ENCODE measurements around the gene EGFL8.
A peak's percentile ranks its signal among the peaks of the same experiment; 100 is the strongest.
"Not testable (repeated sequence)": the region's sequence is repeated elsewhere in the genome, so short reads cannot be mapped to it uniquely, and the experiment has no call there.

Gene EGFL8

DNA sequence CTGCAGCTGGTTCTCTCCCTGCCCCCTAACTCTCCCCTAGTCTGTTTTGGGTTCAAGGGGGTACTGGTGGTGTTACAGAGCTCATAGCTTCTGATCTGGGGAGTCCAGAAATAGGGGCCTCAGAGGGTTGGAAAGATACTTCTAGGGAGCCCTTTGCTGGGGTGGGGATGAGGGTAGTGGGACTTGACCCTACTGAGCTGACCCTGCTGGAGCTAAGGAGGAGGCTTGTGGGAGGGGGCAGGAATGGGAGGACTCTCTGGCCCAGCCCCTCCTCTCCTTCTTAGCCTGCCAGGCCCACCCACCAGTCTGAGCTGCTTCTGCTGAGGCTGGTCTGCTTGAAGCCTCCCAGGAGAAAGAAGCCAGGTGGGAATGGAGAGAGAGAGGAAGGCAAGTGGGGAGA is at the start of gene EGFL8:
Gene EGFL8 (plus strand): TSS at position 301 of the 400 bp plus-strand sequence. CDS start 1,571 bp downstream, outside the sequence.
- no peak for DNase-seq

DNA sequence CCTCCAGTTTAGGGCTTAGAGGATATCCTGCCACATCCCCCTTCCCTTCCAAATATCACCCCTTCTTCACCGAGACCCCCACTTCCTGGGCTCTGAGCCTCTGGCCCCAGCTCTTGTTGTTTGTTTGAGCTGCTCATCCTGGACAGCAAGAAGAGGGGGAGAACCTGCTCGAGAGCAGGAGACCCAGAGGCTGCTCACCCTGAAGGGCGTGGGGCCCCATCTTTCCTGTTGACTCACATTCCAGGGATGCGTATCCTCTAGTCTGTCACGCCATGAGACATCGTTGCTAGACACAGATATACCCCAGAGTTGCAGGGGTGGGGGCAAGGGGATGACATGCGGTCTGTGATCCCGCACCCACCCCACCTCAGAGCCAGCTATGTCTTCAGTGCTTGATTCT is 49.6 kb upstream of the EGFL8 start:
- peak; percentile 82 for DNase-seq

DNA sequence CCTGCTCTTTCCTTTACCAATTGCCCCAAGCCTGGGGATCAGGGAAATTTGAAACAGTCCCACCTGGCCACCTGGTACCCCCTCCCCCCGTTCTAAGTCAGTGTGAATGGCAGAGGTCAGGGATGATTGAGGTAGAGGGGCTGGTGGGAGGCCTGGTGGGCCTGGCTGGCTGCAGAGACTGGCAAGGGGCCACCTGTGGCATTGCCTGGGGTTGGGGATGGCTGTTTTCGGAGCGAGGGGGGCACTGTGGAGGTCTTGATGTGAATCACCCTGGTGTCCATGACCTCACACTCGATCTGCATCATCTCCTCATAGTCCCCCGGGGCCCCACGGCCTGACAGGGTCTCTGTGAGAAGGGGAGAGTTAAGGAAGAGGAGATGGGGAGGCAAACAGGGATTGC is 48.8 kb upstream of the EGFL8 start:
- no peak for DNase-seq

DNA sequence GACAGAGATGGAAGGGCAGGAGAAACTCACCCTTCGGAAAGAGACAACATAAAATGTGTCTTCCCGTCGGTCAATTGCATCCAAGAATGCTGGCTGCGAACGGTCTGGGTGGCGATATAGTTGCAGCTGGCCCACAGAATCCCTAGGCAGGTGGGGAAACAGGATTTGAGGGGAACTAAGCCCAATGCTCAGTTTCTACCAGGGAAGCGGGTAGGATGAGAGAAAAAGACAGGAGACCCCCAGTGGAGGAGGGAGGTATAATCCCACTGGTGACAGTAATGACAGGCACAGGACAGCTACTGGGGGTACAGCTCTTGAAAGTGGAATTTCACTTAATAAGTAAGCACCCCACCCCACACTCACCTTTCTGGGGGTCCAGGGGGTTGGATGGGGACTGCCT is 47.7 kb upstream of the EGFL8 start:
- peak; percentile 19 for DNase-seq

DNA sequence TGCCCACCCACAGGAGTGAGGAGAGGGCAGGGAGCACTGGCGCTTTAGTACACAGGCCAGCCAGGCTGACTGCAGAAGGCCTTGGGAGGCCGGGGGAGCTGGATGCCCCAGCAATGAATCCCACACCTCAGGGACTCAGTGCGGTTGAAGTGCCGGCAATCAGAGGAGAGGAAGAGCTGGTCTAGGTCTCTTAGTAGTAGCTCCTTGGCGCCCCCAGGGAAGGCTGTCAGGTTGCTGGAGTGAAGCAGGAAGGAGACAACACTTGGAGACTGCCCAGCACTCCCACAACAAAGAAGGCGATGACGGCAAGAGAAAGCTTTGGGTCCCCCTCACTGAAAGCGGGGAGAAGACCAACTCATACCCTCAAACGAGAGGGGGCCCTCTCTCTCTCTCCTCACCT is 46.9 kb upstream of the EGFL8 start:
- DNase-seq: no peak

DNA sequence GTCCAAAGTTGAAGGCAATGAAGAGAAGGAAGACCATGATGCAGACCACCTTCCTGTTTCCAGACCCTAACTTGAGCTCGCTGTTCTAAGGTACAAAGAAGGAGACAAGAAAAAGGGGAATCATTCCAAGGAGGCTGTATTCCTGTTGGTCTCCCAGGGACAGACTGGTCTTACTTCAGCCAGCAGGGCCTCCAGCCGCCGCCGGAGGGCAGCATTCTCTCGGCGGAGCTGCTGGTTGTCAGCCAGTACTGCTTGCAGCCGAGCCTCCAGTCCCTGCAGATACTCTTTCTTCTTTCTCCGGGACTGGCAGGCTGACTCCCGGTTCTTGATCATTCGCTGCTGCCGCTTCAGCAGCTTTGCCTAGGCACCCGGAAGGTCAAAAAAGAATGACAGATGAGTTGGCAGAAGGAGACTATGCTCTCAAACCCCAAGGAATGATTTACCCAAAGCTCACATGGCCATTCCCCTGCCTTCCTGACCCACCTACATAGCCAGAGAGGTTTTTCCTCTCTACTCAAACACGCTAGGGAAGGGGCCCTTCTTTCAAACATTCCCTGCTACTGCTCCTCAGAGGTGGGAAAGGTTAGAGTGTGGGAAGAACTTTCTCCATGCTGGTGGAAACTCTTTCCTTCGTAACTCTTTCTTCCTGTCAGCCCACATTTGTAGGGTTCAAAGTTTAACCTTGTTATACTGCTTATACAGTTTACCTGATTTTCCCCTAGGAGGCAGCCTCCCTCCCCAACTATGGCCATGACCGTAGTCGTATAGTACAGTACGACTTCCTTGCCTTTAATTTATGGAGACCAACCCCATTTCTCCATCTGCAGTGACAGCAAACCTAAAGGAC is 45.4 kb upstream of the EGFL8 start:
- peak; percentile 77 for DNase-seq

GRCh38 chr6:32120573-32121059 is 43.8 kb upstream of the EGFL8 start:
- no peak for DNase-seq

- DNase-seq: no peak
Observed at GRCh38 chr6:32123681-32124080, 40.7 kb upstream of the EGFL8 start.

- DNase-seq: no peak
Observed at GRCh38 chr6:32126880-32127279, 37.5 kb upstream of the EGFL8 start.

DNA sequence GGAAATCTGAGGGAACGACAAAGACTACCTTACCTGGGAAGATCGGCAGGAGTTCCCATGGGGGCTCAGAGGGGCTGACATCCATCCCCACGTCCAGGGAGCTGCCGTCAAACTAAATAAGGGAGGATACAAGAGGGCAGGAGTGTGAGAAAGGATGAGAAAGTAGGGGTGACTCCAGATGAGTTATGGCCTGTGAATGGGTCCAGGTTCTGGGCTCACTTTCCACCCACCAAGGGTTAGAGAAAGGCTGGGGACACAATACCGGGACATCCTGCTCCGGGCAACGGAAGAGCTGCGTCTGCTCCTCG is 37.0 kb upstream of the EGFL8 start:
- DNase-seq: no peak

DNA sequence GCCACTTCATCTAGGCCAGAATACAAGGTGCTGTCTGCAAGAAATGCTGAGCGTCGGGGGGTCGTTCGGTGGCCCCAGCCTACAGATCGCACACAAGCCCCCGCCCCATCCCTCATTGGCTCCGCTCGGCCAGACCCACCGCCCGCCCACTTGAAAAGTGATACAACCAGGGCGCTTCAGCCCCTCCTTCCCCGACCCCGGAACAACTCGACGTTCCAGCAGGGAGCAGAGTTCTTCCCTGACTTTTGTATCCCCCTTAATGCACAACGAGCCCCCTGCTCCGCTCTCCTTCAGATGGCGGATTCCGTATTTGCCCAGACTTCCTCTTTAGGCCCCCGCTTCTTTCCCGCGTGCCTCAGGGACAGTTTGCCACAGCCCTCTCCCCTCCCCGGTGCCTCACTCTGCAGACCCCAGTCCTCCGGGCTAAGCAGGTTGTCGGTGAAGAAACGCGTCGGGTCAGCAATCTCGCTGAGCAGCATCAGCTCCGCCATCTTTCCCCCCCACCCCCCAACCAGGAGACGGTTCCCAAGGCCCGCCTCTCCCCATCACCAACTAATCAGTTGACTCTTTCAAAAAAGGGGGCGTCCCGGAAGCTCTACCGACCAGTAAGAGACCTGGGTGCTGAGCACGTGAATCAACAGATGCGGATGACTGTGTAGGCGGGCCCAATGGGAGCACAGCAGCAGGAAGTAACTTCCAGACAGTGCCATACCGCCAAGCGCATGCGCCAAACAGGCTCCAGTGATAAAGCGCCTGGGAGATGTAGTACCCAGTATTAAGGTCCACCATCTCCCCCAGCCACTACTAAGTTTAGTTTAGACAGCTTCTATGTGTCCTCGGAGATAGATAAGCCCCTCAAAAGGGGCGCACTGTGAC is 36.4 kb upstream of the EGFL8 start, which contains the start of gene ATF6B:
Gene ATF6B (minus strand): TSS at position 530 of the 876 bp plus-strand sequence. CDS start 39 bp downstream, at position 491.
- peak; percentile 100 for DNase-seq

GRCh38 chr6:32128751-32129296 is 35.6 kb upstream of the EGFL8 start:
- DNase-seq: no peak

DNA sequence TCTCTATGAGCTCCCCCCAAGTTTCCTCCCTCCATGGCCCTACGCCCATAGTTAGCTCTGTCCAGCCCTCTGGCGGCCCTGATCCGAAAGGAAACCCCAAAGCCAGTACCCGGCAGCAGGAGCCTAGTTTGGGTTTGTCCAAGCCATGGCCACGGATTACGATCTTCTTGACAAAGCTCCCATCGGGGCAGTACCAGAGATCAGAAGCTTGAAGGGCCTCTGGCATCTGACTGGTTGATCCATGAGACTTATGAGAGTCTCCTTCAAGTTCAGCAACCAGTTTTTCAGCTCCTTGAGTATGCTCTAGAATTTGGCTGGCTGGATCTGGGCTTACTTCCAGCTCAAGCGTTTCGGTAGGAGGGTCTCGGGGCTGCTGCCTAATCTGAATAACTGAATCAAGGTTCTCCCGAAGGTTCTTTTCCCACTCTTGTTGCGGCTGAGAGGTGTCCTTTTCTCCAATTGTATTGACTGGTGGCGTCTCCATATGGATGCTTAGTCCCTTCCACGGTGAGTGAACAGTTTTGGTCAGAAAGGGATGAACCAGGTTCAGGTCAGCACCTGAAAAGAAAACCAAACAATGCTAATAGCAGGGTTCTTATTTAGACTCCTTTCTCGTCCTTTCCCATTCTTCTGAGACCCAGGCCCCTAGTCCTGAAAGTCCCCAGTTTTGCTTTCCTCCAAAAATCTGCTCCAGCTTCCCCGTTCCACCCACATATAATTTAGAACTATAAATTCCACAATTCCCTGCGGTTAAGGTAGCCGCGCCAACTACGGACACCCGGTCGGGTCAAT is 34.9 kb upstream of the EGFL8 start:
- DNase-seq: no peak

- DNase-seq: no peak
Observed at GRCh38 chr6:32131439-32131948, 32.9 kb upstream of the EGFL8 start.

DNA sequence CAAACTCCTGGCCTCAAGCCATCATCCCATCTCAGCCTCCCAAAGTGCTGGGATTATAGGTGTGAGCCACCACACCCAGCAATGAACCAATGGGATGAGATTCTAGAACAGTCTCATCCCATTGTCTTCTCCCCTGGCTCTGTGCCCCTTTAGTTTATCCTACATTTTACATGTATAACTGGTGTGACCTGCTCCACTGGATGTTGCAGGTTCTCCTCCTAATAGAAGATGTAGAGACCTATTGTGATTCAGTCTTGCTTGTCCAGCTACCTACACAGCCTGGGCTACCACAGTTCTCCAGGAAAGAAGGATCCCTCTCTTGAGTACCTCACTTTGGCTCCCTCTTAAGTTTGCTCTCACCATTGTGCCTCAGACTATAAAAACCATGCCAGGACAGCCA is 32.3 kb upstream of the EGFL8 start:
- DNase-seq: no peak

- DNase-seq: peak; percentile 51
Observed at GRCh38 chr6:32133786-32134185, 30.6 kb upstream of the EGFL8 start.

DNA sequence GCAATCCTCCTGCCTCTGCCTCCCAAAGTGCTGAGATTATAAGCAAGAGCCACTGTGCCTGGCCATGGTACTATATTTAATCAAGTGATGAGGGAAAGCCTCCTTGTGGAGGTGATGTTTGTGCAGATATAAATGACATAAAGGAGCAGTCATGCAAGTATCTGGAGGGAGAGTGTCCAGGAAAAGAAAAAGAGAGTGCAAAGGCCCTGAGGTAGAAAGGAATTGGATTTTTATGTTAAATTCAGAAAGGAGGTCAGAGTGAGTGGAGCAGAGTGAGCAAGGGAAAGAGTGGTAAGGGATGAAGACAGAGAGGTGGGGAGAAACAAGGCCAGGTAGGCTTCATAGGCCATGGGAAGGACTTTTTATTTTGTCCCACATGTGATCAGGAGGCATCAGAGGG is 26.9 kb upstream of the EGFL8 start:
- no peak for DNase-seq

DNA sequence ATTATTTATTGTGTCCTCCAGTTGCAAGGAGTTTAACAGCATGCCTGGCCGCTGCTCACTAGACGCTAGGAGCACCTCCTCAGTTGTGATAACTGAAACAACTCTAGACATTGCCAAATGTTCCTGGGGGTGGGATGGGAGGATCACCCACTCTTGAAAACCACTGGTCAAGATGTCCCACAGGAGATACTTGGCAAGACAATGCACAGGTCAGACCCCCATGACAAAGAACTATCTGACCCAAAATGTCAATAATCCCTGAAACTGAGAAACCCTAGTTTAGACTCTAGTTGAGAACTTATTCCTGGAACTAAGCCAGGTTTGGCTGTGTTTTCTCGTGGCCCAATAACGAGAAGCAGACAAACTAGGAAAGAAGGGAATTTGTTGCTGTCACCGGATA is 24.8 kb upstream of the EGFL8 start:
- DNase-seq: no peak

DNA sequence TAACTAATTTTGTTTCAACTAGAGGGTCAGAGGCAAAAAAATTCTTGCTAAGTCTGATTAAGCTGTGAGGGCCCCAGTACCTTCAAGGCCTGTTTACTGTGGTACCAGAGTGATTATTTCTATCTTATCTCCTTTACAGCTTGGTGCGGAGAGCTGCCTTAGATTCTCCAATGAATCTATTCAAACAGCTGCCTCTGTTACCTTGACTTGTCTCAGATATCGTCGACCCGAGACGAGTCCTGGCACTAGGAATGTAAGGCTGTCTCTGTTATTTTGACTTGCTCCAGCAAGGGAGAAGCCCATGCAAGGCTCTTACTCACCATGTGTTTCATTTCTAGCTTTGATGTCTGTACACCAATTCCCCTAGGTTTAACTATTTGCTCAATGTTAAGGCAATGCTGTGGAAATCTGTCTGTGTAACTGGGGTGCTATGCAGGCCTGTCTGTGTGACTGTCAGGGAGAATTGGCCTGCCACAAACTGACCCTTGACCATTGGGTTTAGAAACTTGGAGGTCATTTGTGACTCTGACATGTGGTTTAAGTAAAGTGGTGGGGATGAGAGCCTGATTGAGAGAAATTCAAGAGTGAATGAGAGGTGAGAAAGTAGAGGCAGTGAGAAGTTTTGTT is 23.9 kb upstream of the EGFL8 start:
- no peak for DNase-seq

DNA sequence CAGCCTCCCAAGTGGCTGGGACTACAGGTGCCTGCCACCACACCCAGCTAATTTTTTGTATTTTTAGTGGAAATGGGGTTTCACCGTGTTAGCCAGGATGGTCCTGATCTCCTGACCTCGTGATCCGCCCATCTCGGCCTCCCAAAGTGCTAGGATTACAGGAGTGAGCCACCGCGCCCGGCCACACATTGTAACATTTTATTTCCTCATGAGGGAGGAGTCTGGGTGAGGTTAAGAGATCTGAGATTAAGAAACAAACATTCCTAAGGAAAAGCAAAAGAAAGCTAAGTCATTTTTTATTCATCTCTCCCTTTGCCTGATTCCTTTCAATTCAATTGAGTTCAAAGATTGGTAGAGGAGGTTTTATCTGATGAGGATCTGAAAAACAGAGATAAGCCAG is 20.2 kb upstream of the EGFL8 start:
- DNase-seq: not testable (repeated sequence)

DNA sequence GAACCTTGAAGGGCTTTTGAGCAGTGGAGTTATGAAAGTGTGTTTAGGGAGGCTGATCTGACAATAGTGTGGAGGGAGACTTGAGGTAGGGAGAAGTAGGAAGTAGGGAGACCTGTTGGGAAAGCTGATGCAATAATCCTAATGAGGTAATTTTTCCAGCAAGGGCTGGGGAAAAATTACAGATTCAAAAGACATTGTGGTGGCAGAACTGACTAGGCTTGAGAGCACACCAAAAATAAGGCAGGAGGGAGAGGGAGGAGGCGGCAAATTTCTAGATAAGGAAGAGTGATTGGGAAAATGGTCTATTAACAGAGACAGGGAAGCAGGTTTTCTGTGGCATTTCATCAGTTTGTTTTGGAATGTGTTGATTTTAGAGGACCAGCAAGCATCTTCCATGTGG is 18.1 kb upstream of the EGFL8 start:
- no peak for DNase-seq

DNA sequence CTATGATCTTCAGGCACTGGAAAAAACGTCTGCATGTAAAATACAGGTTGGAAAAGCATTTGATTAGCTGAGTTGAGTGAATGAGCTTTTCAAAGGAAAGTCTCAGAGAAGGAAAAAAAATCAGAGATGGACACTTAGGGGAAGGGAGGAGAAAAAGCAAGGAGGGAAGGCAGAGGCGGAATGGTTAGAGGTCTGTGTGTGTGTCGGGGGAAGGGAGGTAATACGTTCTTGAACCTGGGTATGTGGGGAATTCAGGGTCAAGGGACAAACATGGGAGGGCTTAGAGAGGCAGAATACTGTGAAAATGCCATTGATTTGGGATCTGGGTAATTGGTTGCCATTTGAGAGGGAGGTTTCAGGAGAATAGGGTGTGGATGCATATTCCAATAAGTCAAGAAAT is 17.7 kb upstream of the EGFL8 start:
- DNase-seq: no peak

Data from HCEC 1CT (cell line).